GM12878 (cell line): Measurements from ENCODE around the gene AP1M2. TPM values are rescaled to one million over a fixed set of nuclear protein-coding genes. Genes with fewer than 3 reads are reported as not detected.

ENCODE experiments used
- ATAC-seq: fragments of 200-7000 bp; cut with Tn5 transposase; 3 replicates; pipeline ENCODE4 v1.9.1; 2020; ENCODE audit warnings: mild to moderate bottlenecking, moderate library complexity
- BruUV-seq: library from RNA; stranded (reverse); fragments of 400-500 nt; replicated peaks from 2 replicates; lab custom pipeline; 2021; lab: Mats Ljungman, UMichigan
- CTCF ChIA-PET: fragments of 300-600 bp; sonication (Branson Sonifier 250); formaldehyde crosslinking; extraction: SDS; loops from one replicate; lab custom pipeline; 2021; ENCODE audit warnings: inconsistent platforms; lab: Yijun Ruan, JAX
- POLR2A ChIA-PET: fragments of 350-600 bp; formaldehyde crosslinking; extraction: SDS; loops from one replicate; lab custom pipeline; 2021; ENCODE audit warnings: inconsistent platforms; lab: Charles Lee
- RAD21 ChIA-PET: fragments of 300-600 bp; sonication (Branson Sonifier 250); formaldehyde crosslinking; loops from one replicate; lab custom pipeline; 2023; ENCODE audit warnings: antibody characterized with exemption; ENCODE audit not compliant: unreplicated experiment; lab: Charles Lee
- SMC1A ChIA-PET: fragments of 300-600 bp; sonication (Branson Sonifier 250); formaldehyde crosslinking; loops from one replicate; lab custom pipeline; 2023; ENCODE audit not compliant: unreplicated experiment, uncharacterized antibody; lab: Charles Lee
- DNase-seq: peaks from one replicate; pipeline ENCODE4 v3.0.0-alpha.2; 2011; ENCODE audit warnings: low read depth, low spot score
- FAIRE-seq: peaks from 3 replicates; lab custom pipeline; 2011; peaks lifted over from hg19 to GRCh38; lab: Jason Lieb, UNC
- H2AFZ ChIP-seq: 2 replicates; pipeline ENCODE4 v1.6.0; 2011; ENCODE audit warnings: low read depth, low read length, control low read depth; ENCODE audit not compliant: control insufficient read depth
- H3K27ac ChIP-seq: 2 replicates; pipeline ENCODE4 v1.5.1; 2011; ENCODE audit warnings: control low read depth; ENCODE audit not compliant: control insufficient read depth, insufficient read depth
- H3K27me3 ChIP-seq, 2 experiments: replicated peaks in 1 of 2; 2 replicates each; pipeline versions ENCODE4 v1.6.0 to v1.6.1; 2011; ENCODE audit warnings: low read length in 1 of 2; ENCODE audit not compliant: control insufficient read depth in 2 of 2, insufficient read depth in 2 of 2
- H3K36me3 ChIP-seq, 2 experiments: 2 replicates each; pipeline ENCODE4 v1.5.1; 2011; ENCODE audit warnings: low read length in 1 of 2; ENCODE audit not compliant: control insufficient read depth in 2 of 2, insufficient read depth in 2 of 2
- H3K4me1 ChIP-seq: 2 replicates; pipeline ENCODE4 v1.6.1; 2011; ENCODE audit warnings: mild to moderate bottlenecking, low read length, moderate library complexity, mixed read lengths; ENCODE audit not compliant: control insufficient read depth, insufficient read depth
- H3K4me2 ChIP-seq: 2 replicates; pipeline ENCODE4 v1.6.0; 2011; ENCODE audit warnings: control low read depth; ENCODE audit not compliant: control insufficient read depth, insufficient read depth
- H3K4me3 ChIP-seq: fragments of 200-600 bp; sonication (generic); 2 replicates; pipeline ENCODE4 v1.5.1; 2016
- H3K79me2 ChIP-seq: 2 replicates; pipeline ENCODE4 v1.6.0; 2011; ENCODE audit warnings: low read length; ENCODE audit not compliant: control insufficient read depth, insufficient read depth
- H3K9ac ChIP-seq: 2 replicates; pipeline ENCODE4 v1.8.0; 2011; ENCODE audit warnings: low read length, control low read depth, mixed read lengths; ENCODE audit not compliant: control insufficient read depth, insufficient read depth
- H3K9me3 ChIP-seq: replicated peaks from 3 replicates; pipeline ENCODE4 v1.5.1; 2011; ENCODE audit warnings: mild to moderate bottlenecking, low read length; ENCODE audit not compliant: control insufficient read depth, insufficient read depth
- H4K20me1 ChIP-seq: 2 replicates; pipeline ENCODE4 v1.6.0; 2011; ENCODE audit not compliant: control insufficient read depth, insufficient read depth
- CREB1 ChIP-seq: IDR thresholded peaks from 2 replicates; pipeline ENCODE4 v1.6.1; 2012; ENCODE audit warnings: low read depth, mild to moderate bottlenecking, inconsistent platforms
- EGR1 ChIP-seq, 2 experiments: IDR thresholded peaks; 1 replicate in 1 of 2; 2 replicates in 1 of 2; pipeline ENCODE4 v1.6.1; 2011 to 2012; ENCODE audit warnings: low read depth in 2 of 2, low read length in 2 of 2, borderline replicate concordance in 1 of 2, mild to moderate bottlenecking in 1 of 2, moderate library complexity in 1 of 2
- FOS ChIP-seq: IDR thresholded peaks from 3 replicates; pipeline ENCODE4 v1.6.1; 2011; ENCODE audit warnings: borderline replicate concordance; ENCODE audit not compliant: insufficient read length; ENCODE audit errors: extremely low read depth
- NFYB ChIP-seq: IDR thresholded peaks from 2 replicates; pipeline ENCODE4 v1.6.1; 2011; ENCODE audit warnings: low read depth, mild to moderate bottlenecking, low read length, improper control_type of control experiment, moderate library complexity; ENCODE audit not compliant: insufficient read depth
- PML ChIP-seq: IDR thresholded peaks from 2 replicates; pipeline ENCODE4 v1.6.1; 2012; ENCODE audit warnings: low read length, inconsistent platforms
- POLR2A ChIP-seq: IDR thresholded peaks from 2 replicates; pipeline ENCODE4 v1.6.1; 2011; ENCODE audit warnings: low read depth, mild to moderate bottlenecking, low read length
- POLR2AphosphoS5 ChIP-seq: IDR thresholded peaks from 2 replicates; pipeline ENCODE4 v1.6.1; 2011; ENCODE audit warnings: mild to moderate bottlenecking, low read length, inconsistent platforms
- TBL1XR1 ChIP-seq: IDR thresholded peaks from 2 replicates; pipeline ENCODE4 v1.6.1; 2012; ENCODE audit warnings: low read depth, low read length, improper control_type of control experiment
- WRNIP1 ChIP-seq: IDR thresholded peaks from 2 replicates; pipeline ENCODE4 v1.6.1; 2011; ENCODE audit warnings: low read depth, low read length, improper control_type of control experiment, borderline replicate concordance
- YY1 ChIP-seq: IDR thresholded peaks from 2 replicates; pipeline ENCODE4 v1.6.1; 2011; ENCODE audit warnings: low read depth, mild to moderate bottlenecking, low read length
- WGBS: methylation state at CpG from one replicate; pipeline ENCODE4 v1.1.6; 2016; ENCODE audit warnings: low lambda C conversion rate; ENCODE audit not compliant: insufficient replicate concordance, insufficient coverage; ENCODE audit errors: missing lambda C conversion rate; 5-methylcytosine and 5-hydroxymethylcytosine counted together
- in situ Hi-C: fragments of 300-500 bp; cut with MboI; formaldehyde crosslinking; loops from 9 replicates; pipeline ENCODE4 v1.14.3; 2018; ENCODE audit warnings: mixed read lengths
- intact Hi-C: fragments of 100-400 bp; cut with micrococcal nuclease; formaldehyde crosslinking; loops from one replicate; pipeline ENCODE4 v1.14.2; 2022; ENCODE audit not compliant: unreplicated experiment
- polyA plus RNA-seq, 11 experiments: library from polyadenylated mRNA; depleted of rRNA in 4 of 11; unstranded in 6 of 11; stranded (reverse) in 5 of 11; fragments of >200 nt; fragmentation: Nextera tagmentation in 4 of 11; fragmentation: Illumina TruSeq in 1 of 11; extraction: Ambion mirVana in 4 of 11; extraction: Trizol in 1 of 11; gene quantifications; 1 replicate in 1 of 11; 2 replicates in 10 of 11; pipeline versions ENCODE4 v1.2.1 to v1.2.3, GENCODE V29; 2011 to 2016; ENCODE audit warnings: inconsistent platforms in 2 of 11, missing spikeins in 2 of 11, low read depth in 1 of 11
- total RNA-seq, 4 experiments: library from RNA; depleted of rRNA in 3 of 4; stranded (reverse); fragments of >200 nt in 3 of 4; fragmentation: Illumina TruSeq in 1 of 4; extraction: Trizol in 1 of 4; gene quantifications; 2 replicates each; pipeline versions ENCODE4 v1.2.1 to v1.2.3, GENCODE V29; 2013 to 2021
- TF ChIP-seq, protein P1 (sequence below): fragments of 450-650 bp; IDR thresholded peaks from 2 replicates; pipeline ENCODE4 v1.6.1; 2014; ENCODE audit warnings: mild to moderate bottlenecking
- TF ChIP-seq, protein P2 (sequence below): IDR thresholded peaks from 2 replicates; pipeline ENCODE4 v1.6.1; 2011; ENCODE audit warnings: borderline replicate concordance, low read depth, mild to moderate bottlenecking, moderate library complexity, low read length; ENCODE audit not compliant: insufficient read depth, poor library complexity, severe bottlenecking
- TF ChIP-seq, protein P3 (sequence below): fragments of 450-650 bp; conservative IDR thresholded peaks from 2 replicates; pipeline ENCODE4 v1.6.1; 2017; ENCODE audit warnings: mild to moderate bottlenecking, moderate library complexity
- TF ChIP-seq, protein P4 (sequence below): fragments of 450-650 bp; IDR thresholded peaks from 2 replicates; pipeline ENCODE4 v1.6.1; 2016; ENCODE audit warnings: mild to moderate bottlenecking
- TF ChIP-seq, protein P5 (sequence below): IDR thresholded peaks from 2 replicates; pipeline ENCODE4 v1.6.1; 2012; ENCODE audit warnings: low read depth, low read length, improper control_type of control experiment

The AP1M2 gene
- total and polyA plus RNA-seq, 10 of the 15 experiments (the other 5 are each of a cell fraction or from before 2014, with no cell fraction given) = 0.72 TPM; not detected in 9

DNA sequence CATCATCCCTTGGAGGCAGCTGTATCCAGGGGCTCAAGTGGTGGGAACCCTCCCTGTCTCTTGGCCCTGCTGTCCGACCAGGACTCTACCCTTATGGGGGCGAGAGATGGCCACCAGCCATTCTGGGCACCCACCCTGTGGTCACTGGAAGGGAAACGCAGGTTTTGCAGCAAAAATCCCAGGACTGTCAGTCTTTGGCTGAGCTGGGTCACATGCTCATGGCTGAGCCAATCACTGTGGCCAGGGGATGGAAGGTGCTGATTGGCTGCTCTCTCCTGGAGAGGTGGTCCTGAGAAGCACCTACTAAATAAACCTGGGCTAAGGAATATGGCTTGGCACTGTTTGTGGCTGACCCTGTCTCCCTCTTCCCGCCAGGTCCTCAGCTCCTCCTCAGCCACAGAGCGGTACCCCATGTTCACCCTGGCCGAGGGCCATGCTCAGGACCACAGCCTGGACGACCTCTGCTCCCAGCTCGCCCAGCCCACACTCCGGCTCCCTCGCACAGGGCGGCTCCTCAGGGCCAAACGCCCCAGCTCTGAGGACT, 34.5 kb downstream of the AP1M2 start:
- Histone ChIP-seq H3K36me3 (peaks cover 26% of the 10 kb centered on the region in 2 experiments), H3K27ac (peak overlapping the region; percentile 65; the same call in 1 of the 2 replicates), H4K20me1 (no peaks in the 10 kb centered on the region), H3K79me2 (no peaks in the 10 kb centered on the region; the same call in 1 of the 2 replicates), H3K4me1 (peaks cover 46% of the 10 kb centered on the region), H3K4me3 (no peak overlapping the region), H2AFZ (no peak overlapping the region), H3K4me2 (peak overlapping the region; percentile 38; the same call in 1 of the 2 replicates), H3K27me3 (no peaks in the 10 kb centered on the region), H3K9me3 (no peaks in the 10 kb centered on the region; the same call in 2 of the 3 replicates), H3K9ac (no peak overlapping the region)
- ChIA-PET SMC1A (interaction anchor here (0.6 to 1.1 kb wide), 4 partner anchors 28 to 106 kb away, joined by 3 to 5 read pairs (median 4); no protein-coding TSS in a partner anchor), POLR2A (interaction anchor here (0.6 to 1.6 kb wide), 3 partner anchors 10 to 374 kb away, joined by 4 to 5 read pairs (median 4); no protein-coding TSS in a partner anchor), CTCF (interaction anchor here (0.6 to 2.1 kb wide), 8 partner anchors 11 to 43 kb away, joined by 3 to 6 read pairs (median 4); partner anchors contain the start of gene KRI1), RAD21 (interaction anchor here (1.3 to 2.0 kb wide), 3 partner anchors 10 to 15 kb away, joined by 4 to 5 read pairs (median 5); no protein-coding TSS in a partner anchor)
- ATAC-seq = peak; percentile 31; the same call in 2 of the 3 replicates
- no TSS peak for BruUV-seq
- peak; percentile 54 for FAIRE-seq
- intact Hi-C loops (no loop called here), in situ Hi-C loops (no loop called here)
- WGBS = 93% methylated on average over 12 of the region's 12 CpGs
- DNase-seq = no peak
- TF ChIP-seq TBL1XR1 (no peak), EGR1 (IDR thresholded peaks at IDR 0.05; ENCODE audit: borderline replicate concordance in 1 of 2, low read depth in 2 of 2, low read length in 2 of 2) (no peak), NFYB (peak; percentile 92), YY1 (0 out of 2 replicates have a peak, but pooled peaks have one; percentile 22), POLR2AphosphoS5 (peak; percentile 31; the same call in 1 of the 2 replicates), CREB1 (no peak), POLR2A (peak; percentile 57), FOS (no peak), WRNIP1 (no peak), PML (no peak)
- TF ChIP-seq, protein P1, sequence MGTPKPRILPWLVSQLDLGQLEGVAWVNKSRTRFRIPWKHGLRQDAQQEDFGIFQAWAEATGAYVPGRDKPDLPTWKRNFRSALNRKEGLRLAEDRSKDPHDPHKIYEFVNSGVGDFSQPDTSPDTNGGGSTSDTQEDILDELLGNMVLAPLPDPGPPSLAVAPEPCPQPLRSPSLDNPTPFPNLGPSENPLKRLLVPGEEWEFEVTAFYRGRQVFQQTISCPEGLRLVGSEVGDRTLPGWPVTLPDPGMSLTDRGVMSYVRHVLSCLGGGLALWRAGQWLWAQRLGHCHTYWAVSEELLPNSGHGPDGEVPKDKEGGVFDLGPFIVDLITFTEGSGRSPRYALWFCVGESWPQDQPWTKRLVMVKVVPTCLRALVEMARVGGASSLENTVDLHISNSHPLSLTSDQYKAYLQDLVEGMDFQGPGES = no peak
- TF ChIP-seq, protein P2, sequence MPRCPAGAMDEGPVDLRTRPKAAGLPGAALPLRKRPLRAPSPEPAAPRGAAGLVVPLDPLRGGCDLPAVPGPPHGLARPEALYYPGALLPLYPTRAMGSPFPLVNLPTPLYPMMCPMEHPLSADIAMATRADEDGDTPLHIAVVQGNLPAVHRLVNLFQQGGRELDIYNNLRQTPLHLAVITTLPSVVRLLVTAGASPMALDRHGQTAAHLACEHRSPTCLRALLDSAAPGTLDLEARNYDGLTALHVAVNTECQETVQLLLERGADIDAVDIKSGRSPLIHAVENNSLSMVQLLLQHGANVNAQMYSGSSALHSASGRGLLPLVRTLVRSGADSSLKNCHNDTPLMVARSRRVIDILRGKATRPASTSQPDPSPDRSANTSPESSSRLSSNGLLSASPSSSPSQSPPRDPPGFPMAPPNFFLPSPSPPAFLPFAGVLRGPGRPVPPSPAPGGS = no peak
- TF ChIP-seq, protein P3, sequence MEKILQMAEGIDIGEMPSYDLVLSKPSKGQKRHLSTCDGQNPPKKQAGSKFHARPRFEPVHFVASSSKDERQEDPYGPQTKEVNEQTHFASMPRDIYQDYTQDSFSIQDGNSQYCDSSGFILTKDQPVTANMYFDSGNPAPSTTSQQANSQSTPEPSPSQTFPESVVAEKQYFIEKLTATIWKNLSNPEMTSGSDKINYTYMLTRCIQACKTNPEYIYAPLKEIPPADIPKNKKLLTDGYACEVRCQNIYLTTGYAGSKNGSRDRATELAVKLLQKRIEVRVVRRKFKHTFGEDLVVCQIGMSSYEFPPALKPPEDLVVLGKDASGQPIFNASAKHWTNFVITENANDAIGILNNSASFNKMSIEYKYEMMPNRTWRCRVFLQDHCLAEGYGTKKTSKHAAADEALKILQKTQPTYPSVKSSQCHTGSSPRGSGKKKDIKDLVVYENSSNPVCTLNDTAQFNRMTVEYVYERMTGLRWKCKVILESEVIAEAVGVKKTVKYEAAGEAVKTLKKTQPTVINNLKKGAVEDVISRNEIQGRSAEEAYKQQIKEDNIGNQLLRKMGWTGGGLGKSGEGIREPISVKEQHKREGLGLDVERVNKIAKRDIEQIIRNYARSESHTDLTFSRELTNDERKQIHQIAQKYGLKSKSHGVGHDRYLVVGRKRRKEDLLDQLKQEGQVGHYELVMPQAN = no peak
- TF ChIP-seq, protein P4, sequence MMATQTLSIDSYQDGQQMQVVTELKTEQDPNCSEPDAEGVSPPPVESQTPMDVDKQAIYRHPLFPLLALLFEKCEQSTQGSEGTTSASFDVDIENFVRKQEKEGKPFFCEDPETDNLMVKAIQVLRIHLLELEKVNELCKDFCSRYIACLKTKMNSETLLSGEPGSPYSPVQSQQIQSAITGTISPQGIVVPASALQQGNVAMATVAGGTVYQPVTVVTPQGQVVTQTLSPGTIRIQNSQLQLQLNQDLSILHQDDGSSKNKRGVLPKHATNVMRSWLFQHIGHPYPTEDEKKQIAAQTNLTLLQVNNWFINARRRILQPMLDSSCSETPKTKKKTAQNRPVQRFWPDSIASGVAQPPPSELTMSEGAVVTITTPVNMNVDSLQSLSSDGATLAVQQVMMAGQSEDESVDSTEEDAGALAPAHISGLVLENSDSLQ = peak; percentile 35; the same call in 1 of the 2 replicates
- TF ChIP-seq, protein P5, sequence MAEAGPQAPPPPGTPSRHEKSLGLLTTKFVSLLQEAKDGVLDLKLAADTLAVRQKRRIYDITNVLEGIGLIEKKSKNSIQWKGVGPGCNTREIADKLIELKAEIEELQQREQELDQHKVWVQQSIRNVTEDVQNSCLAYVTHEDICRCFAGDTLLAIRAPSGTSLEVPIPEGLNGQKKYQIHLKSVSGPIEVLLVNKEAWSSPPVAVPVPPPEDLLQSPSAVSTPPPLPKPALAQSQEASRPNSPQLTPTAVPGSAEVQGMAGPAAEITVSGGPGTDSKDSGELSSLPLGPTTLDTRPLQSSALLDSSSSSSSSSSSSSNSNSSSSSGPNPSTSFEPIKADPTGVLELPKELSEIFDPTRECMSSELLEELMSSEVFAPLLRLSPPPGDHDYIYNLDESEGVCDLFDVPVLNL = no peak
